NCI-H526 (cell line): ENCODE measurements around the gene PSMA8.
"Not testable (repeated sequence)": the region's sequence is repeated elsewhere in the genome, so short reads cannot be mapped to it uniquely, and the experiment has no call there.

Experiments used
- DNase-seq, 2 experiments: peaks; one replicate each; lab custom pipeline; 2025; lab: John Stamatoyannopoulos, UW

The PSMA8 gene

DNA sequence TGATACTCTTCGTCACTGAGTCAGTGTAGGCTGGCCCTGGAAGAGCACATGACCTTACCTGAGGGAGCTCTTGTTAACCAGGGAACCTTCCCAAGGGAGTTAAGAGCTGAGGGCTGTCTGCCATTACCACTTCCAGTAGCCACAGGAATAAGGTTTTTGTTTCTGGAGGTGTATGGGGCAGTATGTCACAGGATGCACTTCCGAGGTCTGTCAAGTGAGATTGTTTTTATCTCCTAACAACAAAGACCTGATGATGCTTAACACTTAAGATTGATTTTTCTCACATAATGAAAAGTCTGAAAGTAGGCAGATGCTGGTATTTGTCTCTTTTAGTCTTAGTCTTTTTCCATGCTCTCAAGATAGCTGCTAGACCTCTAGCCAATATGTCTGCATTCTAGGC lies 41.8 kb downstream of the PSMA8 start:
- DNase-seq: no peak

DNA sequence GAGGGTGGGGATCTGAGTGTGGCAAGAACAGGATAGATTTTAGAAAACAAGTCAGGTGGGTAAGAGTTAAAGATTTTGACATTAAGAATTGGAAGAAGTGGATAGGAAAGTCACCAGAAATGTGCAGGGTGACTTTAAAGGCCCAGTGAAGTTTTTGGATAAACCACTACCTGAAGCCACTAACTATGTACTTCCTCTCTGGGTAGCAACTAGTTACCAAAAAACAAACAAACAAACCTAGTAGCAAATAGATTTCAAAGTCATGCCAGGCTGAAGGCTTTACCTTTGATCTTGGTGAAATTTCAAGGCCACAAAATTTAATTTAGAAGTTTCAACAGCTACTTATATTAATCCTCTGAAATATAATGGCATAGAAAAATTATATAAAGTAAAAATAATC lies 42.5 kb downstream of the PSMA8 start:
- no peak for DNase-seq

DNA sequence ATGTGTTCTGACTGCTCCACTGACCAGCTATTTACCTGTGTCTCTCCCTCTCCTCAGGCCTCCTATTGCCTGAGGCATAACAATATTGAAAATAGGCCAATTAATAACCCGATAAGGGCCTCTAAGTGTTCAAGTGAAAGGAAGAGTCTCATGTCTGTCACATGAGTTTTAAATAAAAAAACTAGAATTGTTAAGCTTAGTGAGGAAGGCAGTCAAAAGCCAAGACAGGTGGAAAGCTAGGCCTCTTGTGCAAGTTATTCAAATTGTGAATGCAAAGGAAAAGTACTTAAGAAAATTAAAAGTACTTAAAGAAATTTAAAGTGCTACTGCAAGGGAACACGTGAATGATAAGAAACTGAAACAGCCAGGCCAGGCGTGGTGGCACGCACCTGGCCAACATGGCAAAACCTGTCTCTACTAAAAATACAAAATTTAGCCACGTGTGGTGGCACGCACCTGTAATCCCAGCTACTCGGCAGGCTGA lies 47.7 kb downstream of the PSMA8 start:
- no peak for DNase-seq

DNA sequence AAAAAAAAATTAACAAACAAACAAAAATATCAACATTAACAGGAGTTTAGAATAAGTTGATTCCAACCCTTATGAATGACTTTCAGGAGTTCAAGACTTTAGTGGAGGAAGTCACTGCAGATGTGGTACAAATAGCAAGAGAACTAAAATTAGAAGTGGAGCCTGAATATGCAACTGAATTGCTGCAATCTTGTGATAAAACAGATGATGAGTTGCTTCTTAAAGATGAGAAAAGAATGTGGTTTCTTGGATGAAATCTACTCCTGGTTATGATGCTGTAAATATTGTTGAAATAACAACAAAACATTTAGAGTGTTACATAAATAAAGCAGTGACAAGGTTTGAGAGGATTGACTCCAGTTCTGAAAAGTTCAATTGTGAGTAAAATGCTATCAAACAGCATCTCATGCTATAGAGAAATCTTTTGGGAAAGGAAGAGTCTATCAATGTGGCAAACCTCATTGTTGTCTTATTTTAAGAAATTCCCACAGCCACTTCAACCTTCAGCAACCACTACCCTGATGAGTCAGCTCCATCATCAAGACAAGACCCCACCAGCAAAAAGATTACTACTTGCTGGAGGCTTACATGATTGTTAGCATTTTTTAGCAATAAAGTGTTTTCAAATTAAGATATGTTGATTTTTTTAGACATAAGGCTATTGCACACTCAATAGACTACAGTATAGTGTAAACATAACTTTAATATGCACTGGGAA lies 49.9 kb downstream of the PSMA8 start:
- DNase-seq: no peak

DNA sequence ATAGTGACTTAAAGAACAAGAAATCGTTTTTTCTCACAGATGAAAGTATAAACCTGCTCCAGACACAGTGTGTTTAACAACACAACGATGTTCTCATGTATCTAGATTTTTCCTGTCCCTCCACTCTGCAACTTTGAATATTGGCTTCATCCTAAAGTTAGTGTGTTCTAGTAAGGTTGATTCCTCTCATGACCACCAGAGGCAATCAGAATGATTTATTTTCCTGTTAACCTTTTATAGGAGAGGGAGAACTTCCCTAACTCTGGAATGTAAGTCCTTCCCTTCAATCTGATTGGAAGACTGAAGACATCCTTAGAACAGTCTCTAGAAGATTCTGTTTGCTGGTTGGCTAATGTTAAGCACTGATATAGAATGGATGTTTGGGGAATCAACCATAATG lies 51.6 kb downstream of the PSMA8 start:
- peak in 1 of 2 experiments; percentile 18 for DNase-seq

DNA sequence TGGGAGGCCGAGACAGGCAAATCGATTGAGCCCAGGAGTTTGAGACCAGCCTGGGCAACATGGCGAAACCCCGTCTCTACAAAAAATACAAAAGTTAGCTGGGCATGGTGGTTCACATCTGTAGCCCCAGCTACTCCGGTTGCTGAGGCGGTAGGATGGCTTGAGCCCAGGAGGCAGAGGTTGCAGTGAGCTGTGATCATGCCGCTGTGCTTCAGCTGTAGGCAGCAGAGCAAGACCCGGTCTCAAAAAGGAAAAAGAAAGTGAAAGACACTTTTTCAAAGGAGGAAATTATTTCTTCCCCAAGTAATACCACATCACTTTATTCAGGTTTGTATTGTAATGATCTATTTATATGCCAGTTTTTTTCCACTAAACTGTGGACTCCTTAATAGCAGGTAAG lies 56.8 kb downstream of the PSMA8 start:
- no peak for DNase-seq

DNA sequence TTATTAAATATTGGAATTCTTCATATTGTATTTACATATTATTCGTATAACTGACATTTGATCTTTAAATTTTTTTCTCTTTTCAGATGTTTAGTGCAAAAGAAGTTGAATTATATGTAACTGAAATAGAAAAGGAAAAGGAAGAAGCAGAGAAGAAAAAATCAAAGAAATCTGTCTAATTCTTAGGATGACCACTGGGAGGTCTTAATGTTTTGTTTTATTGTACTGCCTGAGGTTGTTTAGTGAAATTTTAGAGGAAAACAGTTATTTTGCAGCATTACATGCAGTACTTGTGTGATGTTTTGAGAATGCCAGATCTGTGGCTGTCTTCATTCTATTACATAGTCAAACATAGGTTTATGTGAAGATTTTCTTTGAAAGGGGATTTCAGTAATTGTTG lies 58.6 kb downstream of the PSMA8 start:
- no peak for DNase-seq

DNA sequence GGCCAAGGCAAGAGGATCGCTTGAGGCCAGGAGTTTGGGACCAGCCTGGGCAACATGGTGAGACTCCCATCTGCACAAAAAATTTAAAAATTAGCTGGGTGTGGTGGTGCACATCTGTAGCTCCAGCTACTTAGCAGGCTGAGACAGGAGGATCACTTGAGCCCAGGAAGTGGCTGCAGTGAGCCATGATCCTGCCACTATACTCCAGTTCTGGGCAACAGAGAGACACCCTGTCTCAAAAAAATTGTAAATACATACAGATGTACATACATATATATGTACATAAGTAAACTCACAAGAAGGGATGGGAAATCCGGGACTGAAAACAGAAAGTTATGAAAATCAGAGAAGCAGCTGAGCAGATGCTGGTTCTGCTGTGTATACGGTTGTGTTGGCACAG lies 62.9 kb downstream of the PSMA8 start:
- no peak for DNase-seq

DNA sequence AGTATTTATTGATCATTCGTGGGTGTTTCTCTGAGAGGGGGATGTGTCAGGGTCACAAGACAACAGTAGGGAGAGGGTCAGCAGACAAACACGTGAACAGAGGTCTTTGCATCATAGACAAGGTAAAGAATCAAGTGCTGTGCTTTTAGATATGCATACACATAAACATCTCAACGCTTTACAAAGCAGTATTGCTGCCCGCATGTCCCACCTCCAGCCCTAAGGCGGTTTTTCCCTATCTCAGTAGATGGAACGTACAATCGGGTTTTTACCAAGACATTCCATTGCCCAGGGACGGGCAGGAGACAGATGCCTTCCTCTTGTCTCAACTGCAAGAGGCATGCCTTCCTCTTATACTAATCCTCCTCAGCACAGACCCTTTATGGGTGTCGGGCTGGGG lies 68.3 kb downstream of the PSMA8 start:
- DNase-seq: not testable (repeated sequence)

DNA sequence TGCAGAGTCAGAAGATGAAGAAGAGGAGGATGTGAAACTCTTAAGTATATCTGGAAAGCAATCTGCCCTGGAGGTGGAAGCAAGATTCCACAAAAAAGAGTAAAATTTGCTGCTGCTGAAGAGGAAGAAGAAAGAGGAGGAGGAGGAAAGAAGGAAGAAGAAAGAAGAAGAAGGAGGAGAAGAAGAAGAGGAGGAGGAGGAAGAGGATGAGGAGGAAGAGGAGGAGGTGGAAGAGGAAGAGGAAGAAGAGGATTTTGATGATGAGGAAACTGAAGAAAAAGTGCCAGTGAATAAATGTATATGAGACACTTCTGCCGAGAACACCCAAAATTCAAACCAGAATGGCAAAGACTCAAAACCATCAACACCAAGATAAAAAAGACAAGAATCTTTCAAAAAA lies 71.6 kb downstream of the PSMA8 start:
- DNase-seq: no peak

DNA sequence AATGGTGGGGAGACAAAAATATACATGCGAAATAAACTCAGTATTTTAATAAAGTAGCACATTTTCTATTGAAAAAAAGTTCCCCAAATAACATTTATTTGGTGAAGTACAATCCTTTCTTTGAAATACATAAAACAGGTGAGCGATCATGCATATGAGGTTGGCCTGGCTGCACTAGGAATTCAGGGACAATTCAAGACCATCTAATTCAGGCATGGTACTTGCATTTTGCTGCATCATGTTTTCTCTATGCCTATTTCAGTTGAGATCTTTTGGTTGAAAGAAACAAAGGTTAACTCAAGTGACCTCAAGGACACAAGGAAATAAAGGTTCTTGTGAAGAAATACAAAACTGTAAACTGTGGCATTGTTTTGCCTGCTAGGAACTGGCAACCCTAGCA lies 72.8 kb downstream of the PSMA8 start:
- DNase-seq: no peak

DNA sequence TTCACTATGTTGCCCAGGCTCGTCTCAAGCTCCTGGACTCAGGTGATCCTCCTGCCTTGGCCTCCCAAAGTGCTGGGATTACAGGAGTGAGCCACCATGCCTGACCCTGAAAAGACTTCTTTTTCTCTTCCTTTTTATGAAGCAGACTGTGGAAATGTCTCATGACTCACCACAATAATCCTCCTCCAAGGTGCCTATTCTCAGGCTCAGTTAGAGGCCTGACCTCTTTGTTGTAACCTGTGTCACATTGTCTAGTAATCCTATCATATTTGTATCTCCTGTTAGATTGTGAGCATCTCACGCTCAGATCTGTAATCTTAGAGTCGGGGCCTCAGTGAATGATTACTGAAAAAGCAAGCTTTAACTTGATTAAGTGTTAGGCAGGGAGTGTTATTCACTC lies 74.3 kb downstream of the PSMA8 start:
- DNase-seq: no peak

DNA sequence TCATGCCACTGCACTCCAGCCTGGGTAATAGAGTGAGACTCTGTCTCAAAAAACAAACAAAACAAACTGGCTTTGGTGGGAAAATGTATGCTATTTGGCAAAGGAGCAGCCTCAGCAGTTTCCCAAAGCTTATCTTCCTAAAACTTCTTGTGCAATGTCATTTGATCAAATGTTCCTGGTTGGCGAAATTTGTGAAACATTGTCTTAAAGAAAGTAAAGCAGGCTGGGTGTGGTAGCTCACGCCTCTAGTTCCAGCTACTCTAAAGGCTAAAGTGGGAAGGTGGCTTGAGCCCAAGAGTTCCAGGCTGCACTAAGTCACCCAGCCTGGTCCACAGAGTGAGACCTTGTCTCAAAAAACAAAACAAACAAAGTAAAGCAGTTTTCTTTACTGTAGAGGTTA lies 75.3 kb downstream of the PSMA8 start:
- no peak for DNase-seq

DNA sequence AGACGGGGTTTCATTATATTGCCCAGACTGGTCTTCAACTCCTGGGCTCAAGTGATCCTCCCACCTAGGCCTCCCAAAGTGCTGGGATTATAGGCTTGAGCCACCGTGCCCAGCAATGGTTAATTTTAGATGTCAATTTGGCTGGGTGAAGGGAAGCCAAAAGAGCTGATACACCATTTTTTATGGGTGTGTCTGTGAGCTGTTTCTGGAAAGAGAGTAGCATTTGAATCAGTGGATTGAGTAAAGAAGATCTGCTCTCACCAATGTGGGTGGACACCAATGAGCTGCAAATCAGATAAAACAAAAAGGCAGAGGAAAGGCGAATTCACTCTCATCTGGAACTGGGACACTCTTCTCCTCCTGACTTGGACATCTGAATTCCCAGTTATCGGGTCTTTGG lies 76.5 kb downstream of the PSMA8 start:
- no peak for DNase-seq

DNA sequence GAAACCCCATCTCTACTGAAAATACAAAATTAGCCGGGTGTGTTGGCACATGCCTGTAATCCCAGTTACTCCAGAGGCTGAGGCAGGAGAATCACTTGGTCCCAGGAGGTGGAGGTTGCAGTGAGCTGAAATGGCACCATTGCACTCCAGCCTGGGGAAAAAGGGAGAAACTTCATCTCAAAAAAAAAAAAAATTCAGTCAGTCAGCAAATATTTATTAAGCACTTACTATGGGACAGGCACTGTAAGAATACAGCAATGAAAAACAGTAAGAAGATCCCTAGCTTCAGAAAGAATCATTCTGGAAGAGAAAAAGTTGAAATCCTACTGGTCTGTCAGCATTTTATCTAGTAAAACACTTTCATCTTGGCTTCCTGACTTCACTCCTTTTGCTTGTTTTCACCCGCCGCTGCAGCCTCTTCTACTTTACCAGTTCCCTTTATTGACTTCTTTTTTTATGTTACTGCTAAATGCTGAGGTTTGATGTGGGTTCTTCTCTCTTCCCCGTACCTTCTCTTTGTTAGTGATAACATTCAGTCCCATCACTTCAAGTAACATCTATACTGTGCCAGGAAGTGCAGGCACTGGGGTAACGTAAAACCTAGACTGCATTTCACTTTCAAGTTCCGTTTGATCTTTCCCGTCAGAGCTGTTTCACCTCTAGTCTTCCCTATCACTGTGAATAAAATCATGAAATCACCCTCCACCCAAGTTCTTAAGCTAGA lies 81.7 kb downstream of the PSMA8 start:
- DNase-seq: no peak

DNA sequence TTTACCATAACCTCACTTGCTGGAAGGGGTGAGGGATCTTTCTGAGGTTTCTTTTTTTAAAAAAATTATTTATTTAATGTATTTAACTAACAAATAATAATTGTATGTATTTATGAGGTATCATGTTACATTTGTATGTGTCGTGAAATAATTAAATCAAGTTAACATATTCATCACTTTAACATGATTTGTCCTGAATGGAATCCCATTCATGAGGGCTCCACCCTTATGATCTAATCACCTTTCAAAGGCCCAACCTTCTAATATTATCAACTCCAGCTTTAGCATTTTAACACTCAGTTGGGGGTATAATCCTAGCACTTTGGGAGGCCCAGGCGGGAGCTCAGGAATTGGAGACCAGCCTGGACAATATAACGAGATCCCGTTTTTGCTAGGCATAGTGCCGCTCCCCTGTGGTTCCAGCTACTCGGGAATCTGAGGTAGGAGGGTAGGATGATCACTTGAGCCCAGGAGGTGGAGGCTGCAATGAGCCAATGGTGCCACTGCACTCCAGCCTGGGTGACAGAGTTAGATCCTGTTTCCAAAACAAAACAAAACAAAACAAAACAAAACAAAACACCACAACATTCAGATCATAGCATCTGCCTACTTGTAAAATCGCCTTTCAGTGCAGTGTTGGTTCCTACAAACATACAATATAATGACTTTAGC lies 91.5 kb downstream of the PSMA8 start:
- no peak for DNase-seq

DNA sequence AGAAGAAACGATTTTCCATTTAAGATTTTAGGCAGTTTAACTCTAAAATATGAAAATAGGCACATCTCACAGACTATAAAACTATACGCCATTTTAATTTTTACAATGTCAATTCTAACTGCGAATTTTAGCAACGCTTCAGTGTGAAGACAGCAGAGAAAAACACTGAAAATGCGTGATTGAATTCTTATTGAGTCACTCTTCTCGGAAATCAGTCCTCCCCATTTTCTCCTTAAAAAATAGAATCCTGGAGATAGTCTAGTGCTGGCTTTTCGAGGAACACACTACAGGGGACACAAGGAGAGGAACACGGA lies 92.2 kb downstream of the PSMA8 start:
- no peak for DNase-seq

DNA sequence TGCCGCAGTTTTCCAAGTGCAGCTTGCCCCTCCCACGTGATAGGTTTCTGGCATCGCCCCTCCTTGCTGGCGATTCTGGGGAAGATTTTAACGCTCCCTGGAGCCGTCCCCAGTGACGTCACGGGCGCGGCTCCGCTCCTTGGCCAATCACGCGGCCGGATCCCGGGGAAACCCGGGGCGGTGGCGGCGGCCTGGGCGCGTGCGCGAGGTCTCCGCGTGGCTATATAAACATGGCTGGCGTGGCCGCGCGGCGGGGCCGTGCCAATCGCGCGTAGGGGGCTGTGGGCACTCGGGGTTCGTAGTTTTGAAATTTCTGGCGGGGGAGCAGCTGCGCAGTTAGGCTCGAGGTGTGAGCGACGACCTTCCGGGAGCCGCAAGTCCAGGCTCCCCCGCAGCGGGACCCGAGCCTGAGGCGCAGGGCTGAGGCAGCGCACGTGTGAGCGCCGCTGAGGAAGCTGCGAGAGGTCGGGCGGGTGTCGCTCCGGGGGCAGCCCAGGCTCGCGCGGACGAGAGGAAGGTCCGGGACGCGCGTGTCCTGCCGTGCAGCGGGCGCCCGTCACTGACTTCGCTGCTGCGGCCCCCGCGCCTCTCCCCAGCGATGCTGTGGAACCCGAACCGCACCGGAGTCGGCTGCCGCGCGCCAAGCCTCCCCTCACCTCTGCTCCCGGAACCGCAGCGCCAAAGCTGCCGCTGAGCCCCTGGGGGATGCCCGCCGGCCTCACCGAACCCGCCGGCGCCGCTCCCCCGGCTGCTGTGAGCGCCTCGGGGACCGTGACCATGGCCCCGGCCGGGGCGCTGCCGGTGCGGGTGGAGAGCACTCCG lies 92.8 kb downstream of the PSMA8 start, which contains the start of gene TAF4B:
TAF4B (plus strand) TSS at position 217 of the 822 bp plus-strand sequence; CDS start at position 706, 489 bp downstream.
- peak; percentile 75 to 91 for DNase-seq

DNA sequence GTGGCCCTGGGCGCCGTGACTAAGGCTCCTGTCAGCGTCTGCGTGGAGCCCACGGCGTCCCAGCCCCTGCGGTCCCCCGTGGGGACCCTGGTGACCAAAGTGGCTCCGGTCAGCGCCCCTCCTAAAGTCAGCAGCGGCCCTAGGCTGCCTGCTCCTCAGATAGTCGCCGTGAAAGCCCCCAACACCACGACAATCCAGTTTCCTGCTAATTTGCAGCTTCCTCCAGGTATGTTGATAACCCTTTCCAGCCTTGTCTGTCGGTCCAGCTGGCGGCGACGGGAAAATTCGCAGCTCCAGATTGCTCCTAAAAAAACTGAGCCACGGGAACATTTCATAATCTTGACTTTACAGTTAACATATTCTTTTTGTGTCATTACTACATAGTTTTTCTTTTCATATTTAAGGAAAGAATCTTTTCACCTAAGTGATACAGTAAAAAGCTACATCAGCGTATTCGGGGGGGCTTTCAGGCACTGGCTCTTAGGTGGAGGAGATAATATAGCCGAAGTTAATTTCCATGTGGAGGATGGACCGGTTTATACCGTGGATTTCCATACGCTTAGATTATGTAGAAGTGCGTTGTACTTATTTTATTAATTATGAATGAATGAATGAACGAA lies 93.5 kb downstream of the PSMA8 start:
- DNase-seq: peak; percentile 8 to 53

DNA sequence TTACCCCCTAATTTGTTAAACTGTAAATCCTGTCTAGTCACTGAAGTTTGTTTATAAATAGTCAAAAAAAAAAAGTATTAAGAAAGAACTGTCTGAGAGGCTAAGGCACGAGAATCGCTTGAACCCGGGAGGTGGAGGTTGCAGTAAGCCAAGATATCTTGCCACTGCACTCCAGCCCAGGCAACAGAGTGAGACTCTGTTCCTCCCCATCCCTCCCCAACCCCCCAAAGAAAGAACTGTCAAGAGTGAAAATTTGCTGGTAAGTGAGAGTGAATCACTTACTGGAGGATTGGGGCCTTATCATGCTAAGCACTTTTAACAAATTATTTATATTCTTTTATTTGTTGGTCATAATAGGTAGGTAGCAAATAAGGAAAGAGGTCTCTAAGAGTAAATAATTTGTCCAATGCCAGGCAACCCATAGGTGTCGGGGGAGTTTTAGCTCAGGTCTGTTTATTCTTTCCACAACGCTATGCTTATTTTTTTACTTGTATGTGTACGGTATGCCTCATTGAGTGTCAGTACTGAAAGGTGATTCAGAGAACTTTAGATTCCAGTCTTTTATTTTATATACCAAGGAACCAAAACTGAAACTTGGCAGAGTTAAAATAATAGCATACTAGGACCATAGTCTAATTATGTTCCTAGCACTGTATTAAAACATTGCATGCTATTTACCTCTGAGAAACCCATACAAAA lies 95.0 kb downstream of the PSMA8 start:
- DNase-seq: no peak

DNA sequence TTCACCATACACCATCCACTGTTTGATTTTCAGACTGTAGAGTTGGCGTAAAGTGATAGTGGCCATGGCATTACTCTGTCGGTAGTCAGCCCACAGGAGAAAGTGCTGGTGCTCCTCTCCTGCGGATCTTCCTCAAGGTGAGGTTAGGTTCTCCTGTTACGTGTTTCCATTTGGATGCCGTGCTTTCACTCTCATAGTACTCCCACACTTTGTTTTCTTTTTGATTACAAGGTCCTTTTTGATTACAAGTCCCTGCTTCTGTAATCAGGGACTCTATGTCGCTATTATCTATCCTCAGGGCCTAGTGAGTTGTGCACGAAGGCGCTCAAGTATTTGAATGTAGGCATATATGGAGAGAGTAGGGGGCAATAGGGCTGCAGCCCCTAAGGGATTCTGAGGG lies 96.8 kb downstream of the PSMA8 start:
- no peak for DNase-seq
